ENCODE results near the gene TP53BP1.

The TP53BP1 gene

DNA sequence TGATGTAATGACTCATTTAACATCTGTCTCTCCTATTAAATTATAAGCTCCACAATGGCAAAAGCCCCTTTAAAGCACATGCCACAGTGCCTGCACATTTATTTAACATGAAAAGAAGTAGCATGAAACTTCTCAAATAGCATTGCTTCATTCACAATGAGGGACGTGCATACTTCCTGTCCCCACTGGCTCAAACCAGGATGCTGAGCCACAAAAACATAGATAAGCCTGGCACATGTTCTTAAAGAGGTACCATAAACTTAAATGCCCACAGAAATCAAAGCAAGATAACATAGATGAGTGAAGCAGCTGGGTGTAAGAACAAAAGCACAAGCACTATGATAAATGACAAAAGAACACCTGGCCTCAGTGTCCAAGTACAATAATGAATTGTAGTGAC lies 3.8 kb downstream of the TP53BP1 start:
- DNase-seq (ENCODE audit: low spot score) = no peak

DNA sequence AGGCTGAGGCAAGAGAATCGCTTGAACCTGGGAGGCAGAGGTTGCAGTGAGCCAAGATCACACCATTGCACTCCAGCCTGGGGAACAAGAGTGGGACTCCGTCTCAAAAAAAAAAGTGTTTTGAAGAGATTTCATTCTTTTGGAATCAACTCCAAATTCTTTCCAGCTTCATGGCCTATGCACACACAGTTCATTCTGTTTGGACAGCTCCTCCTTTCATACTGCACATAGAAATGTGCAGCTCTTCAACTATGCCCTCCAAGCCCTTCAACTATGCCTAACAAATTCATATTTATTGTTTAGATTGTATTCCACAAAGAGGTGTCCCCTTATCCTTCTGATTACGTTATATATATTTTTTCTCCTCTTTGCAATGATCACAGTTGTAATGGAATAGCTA lies 4.2 kb downstream of the TP53BP1 start:
- no peak for DNase-seq (ENCODE audit: low spot score)

DNA sequence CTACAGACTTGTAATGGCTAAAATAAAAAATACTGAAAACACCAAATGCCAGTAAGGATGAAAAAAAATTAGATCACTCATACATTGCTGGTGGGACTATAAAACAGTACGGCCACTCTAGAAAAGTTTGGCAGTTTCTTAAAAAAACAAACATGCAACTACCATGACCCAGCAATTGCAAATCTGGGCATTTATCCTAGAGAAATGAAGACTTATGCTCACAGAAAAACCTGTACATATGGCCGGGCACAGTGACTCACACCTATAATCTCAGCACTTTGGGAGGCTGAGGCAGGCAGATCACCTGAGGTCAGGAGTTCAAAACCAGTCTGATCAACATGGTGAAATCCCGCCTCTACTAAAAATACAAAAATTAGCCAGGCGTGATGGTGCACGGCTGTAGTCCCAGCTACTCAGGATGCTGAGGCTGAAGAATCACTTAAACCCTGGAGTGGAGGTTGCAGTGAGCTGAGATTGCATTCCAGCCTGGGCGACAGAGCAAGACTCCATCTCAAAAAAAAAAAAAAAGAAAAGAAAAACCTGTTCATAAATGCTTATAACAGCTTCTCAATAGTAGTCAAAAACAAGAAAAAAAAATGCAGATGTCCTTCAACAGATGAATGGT lies 5.6 kb downstream of the TP53BP1 start:
- no peak for DNase-seq (ENCODE audit: low spot score)

DNA sequence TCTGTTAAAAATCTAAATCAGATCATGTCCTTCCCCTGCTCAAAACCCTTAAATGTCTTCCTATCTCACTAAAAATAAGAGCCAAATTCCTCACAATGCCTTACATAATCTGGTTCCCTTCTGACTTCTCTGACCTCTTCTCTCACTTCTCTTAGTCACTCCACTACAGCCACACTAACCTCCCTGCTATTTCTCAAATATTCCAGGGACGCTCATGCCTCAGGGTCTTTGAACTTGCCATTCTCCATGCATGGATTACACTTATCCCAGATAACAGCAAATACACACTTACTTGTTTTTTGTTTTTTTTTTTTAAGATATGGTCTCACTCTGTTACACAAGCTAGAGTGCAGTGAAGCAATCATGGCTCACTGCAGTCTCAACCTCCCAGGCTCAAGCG lies 8.5 kb downstream of the TP53BP1 start:
- no peak for DNase-seq (ENCODE audit: low spot score)

DNA sequence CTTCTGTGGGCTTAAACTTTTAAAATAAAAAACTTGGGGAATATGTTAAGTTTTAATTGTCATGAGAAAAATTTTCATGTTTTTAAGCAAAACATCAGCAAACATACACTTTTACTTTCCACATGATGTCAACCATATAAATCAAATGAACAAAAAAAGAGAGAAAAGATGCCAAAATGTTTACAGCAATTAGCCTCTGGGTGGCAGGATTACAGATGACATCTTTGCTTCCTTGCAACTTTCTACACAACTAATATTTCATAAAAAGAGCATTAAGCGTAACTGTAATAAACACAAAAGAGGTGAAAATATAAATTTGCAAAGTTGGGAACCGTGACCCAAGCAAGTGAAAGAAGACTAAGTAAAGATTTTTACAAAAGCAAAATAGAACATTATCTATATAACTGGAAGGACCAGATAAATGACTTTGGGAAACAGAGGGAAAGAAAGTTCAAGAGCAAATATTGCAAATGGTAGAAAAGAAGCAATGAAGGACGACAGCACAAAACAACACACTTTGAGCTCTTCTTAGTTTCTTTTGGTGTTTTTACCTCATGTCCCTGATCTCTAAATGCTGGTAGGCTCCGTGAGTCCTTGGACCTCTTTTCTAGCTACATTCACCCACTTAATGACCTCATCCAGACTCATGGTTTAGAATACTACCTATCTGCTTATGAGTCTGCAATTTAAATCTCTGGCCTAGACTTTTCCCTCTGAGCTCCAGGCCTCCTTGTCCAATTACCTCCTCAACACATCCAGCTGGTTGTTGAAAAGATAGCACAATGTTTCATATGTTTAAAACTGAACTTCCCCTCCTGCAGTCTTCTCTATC lies 9.4 kb downstream of the TP53BP1 start:
- DNase-seq (ENCODE audit: low spot score) = no peak

DNA sequence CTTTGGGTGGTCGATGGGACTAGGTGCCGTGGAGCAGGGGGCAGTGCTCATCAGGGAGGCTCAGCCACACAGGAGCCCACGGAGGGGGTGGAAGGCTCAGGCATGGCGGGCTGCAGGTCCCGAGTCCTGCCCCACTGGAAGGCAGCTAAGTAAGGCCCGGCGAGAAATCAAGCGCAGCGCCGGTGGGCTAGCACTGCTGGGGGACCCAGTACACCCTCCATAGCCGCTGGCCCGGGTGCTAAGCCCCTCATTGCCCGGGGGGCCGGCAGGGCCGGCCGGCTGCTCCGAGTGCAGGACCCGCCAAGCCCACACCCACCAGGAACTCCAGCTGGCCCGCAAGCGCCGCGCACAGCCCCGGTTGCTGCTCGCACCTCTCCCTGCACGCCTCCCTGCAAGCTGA lies 19.1 kb downstream of the TP53BP1 start:
- DNase-seq (ENCODE audit: low spot score) = no peak

DNA sequence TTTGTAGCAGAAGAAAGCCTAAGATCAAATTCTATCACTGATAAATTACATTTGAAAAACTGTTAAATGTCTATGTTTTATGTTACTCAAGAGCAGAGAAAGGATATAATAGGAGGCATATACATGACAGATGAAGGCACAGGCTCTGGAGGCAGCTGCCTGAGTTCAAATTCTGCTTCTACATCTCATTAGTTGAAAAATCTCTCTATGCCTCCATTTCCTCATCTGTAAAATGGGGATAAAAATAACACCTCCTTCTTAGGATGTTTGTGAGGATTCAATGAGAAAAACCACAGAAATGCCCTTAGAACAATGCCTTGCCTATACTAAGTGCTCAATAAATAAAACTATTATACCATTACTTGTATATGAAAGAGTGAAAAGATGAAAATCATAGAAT lies 21.0 kb downstream of the TP53BP1 start:
- no peak for DNase-seq (ENCODE audit: low spot score)

DNA sequence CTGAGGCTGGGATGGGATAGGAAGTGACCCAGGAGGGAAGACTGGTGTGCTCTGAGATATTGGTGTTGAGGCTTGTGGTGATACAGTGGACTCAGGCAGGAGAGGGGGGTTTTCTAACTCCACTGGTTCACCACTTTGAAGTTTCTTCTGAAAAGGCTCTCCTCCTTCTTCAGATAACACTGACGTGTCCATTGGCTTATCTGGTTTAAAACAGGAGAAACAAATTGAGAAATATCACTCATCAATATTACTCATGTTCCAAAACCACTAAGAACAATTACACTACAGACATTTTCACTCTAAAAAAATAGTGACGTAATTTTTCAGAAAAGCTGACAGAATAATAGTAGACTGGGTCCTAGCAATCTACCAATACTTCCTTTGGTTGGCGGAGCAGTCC lies 23.1 kb downstream of the TP53BP1 start:
- DNase-seq (ENCODE audit: low spot score) = no peak

DNA sequence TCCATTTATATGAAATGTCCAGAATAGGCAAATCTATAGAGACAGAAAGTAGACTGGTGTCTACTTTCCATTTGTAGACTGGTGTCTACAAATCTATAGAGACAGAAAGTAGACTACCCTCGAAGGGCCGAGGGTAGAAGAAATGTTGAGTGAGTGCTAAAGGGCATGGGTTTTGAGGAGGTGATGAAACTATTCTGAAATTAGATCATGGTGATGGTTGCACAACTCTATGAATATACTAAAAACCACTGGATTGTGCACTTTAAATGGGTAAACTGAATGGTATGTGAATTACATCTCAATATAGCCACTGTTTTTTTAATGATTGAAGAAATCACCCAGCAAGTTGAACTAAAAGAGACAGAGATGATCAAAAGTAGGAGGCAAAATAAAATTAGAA lies 27.9 kb downstream of the TP53BP1 start:
- DNase-seq (ENCODE audit: low spot score) = no peak

DNA sequence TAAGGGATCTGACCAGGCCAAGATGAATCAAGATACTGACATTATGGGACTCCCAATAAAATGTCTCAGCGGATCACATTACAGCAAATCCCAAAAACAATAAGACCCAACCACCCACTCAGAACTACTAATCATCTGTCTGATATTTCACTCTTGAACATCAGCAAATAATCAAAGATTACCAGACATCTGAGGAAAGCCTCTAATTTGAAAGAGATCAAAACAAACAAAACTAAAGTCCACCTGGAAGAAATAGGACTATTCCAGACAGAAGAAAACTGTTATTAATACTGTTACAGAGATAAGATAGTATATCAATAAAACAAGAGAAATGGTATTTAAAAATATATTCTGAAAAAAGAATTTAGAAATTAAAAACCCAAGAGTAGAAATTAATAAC lies 29.0 kb downstream of the TP53BP1 start:
- no peak for DNase-seq (ENCODE audit: low spot score)

DNA sequence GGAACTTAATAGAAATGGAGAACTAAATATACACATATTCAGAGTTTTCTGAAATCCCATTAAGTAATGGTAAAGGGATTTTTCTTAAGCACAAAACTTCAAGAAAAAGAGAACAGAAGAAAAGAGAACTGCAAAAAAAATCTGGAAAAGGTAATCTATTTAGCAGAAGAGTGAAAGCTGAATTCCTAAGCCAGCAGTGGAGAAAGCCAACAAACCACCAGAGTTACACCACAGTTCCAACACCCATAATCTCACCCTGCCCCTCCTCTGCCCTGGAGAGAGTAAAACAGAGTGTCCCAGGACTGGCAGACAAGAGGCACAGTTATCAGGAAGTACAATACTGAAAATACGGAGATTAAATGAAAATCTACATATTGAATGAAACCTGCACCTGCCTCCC lies 29.4 kb downstream of the TP53BP1 start:
- no peak for DNase-seq (ENCODE audit: low spot score)

DNA sequence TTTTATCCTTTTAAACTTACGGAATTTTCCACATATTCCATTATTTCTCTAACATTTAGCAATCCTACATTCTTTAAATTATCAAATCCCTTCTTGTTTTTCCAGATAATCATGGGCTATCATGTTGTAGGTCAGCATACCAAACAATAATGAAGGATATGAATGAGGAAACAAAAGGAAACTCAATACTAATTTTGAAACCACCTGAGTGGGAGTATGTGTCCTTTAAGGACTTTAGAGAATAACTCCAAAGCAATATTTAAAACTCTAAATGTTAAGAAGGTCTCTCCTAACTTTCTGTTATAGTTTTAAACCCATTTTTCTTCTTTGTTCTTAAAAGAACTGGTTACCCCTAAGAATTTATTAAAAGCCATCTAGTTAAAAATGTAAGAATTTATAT lies 43.0 kb downstream of the TP53BP1 start:
- DNase-seq (ENCODE audit: low spot score) = no peak

DNA sequence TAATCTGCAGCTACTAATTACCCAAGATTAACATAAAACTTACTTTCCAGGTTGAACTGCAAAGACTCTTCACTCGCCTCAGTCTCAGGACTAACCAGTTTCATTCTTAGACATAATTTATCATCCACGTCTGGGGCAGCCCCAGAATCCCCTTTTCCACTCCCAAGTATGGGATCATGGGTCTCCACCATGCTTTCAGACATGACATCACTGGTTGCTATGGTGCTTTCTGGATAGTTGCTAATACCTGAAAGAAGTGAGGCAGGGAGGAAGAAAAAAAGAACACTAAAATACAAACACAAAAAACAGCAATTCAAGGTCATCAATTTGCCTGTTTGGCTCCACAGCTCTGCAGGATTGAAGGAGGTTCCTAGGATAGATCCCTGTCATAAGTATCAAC lies 46.6 kb downstream of the TP53BP1 start:
- DNase-seq (ENCODE audit: low spot score) = no peak

DNA sequence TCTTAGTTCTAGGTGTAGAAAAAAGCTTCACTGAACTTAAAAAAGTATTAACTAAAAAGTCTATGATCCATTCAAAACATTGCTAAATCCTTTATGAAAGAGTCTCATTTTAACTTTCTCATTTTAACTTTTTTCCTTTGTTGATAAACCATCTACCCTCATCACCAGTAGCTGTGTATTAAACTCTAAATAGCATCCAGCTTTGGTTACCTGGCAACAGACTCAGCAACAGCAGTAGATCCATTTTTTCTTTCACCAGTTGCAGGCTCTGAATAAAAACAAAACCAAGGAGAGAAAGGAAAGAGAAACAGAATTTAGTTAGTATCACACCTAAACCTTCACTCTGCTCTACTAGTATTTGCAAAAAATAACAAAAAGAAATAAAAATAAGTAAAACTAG lies 51.6 kb downstream of the TP53BP1 start:
- DNase-seq (ENCODE audit: low spot score) = no peak

DNA sequence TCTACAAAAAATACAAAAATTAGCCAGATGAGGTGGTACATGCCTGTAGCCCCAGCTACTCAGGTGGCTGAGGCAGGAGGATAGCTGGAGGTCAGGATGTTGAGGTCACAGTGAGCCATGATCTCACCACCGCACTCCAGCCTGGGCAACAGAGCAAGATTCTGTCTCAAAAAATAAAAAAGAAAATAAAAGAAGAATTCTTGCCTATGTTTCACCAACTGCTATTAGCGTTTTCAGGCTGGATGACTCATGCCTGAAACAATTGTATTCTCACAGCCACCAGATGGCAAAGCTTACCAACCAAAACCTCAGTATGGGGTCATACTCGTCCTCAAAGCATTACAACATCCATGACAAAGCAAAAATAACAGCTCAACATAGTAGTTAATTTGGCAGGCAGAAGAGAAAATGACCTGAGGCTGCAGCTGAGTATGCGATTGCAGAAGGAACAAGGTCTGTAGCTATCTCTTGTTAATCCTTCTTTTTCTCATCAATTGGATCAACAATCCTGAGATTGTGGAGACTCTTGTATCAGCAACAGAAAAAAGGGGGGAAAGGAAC lies 52.2 kb downstream of the TP53BP1 start:
- peak; percentile 27 for DNase-seq (ENCODE audit: low spot score)

DNA sequence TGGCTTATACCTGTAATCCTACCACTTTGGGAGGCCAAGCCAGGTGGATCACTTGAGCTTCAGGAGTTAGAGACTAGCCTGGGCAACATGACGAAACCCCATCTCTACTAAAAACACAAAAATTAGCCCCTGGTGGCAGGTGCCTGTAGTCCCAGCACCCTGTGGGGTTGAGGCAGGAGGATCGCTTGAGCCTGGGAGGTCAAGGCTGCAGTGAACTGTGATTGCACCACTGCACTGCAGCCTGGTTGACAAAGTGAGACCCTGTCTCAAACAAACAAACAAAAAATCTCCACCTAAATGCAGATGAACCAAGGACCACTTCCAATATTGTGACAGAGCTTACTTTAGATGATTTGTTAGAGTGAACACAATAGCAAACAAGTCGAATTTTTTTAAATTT lies 53.7 kb downstream of the TP53BP1 start:
- DNase-seq (ENCODE audit: low spot score) = no peak

DNA sequence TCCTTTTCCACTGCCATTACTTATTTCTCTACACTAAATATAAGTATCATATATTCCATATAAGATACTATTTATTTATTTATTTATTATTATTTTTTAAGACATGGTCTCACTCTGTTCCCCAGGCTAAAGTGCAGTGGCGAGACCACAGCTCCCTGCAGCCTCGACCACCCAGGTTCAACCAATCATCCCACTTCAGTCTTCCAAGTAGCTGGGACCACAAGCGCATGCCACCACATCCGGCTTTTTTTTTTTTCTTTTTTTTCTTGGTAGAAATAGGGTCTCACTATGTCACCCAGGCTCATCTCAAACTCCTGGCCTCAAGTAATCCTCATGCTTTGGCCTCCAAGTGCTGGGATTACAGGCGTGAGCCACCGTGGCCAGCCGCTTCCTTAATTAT lies 56.6 kb downstream of the TP53BP1 start:
- no peak for DNase-seq (ENCODE audit: low spot score)

DNA sequence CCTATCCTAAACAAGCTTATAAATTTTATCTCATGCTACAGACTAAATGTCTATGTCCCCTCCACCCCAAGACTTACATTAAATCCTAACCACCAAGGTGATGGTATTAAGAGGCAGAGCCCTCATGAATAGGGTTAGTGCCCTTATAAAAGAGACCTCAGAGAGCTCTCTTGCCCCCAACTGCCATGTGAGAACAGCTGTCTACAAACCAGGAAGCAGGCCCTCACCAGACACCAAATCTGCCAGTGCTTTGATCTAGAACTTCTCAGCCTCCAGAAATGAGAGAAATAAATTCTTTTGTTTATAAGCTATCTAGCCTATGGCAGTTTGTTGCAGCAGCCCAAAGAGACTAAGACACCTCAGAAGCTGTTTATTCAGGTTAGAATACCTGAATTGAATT lies 58.5 kb downstream of the TP53BP1 start:
- DNase-seq (ENCODE audit: low spot score) = no peak

DNA sequence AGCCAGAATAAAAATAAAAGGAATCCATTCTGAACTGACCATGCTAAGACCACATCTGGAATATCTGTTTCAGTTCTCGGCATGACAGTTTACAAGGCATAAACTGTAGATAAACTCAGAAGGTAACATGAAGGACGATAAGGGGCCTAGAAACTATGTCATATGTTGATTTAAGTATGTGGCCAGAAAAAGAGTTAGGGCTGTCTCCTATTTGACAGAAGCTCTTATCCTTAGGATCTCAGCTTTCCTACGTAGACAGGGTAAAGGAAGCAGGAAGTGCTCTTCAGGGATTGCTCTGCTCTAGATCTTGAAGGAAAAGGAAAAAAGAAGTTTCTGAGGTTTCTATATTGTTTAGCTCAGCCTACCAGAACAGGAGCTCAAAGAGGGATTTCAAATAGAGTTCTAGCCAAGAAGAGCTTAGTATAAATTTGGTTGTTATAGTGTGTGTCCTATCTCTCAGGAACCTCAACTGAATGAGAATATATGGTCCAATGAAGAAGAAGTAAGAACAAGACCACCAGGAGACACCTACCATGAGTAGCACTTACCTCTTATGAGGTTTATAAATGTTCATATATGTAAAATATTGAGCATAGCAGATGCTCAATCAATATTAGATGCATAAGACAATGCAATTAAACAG lies 59.2 kb downstream of the TP53BP1 start:
- no peak for DNase-seq (ENCODE audit: low spot score)

DNA sequence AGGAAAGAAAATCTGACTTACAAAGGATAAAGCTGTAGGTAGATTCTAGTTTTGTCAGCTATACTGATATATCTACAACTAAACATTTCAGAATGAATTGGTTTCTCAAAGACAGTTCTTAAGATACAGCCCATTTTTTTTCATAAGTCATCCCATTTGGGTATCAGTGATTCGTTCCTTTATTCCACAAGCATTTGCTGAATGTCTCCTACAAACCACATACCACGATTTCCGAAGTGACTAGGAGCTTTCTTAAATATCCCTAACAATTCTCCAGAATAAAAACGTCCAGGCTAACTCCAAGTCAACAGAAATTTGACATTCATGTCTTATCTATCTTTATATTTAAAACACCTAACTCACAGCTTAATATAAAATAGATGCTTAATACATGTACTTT lies 59.8 kb downstream of the TP53BP1 start:
- no peak for DNase-seq (ENCODE audit: low spot score)

DNA sequence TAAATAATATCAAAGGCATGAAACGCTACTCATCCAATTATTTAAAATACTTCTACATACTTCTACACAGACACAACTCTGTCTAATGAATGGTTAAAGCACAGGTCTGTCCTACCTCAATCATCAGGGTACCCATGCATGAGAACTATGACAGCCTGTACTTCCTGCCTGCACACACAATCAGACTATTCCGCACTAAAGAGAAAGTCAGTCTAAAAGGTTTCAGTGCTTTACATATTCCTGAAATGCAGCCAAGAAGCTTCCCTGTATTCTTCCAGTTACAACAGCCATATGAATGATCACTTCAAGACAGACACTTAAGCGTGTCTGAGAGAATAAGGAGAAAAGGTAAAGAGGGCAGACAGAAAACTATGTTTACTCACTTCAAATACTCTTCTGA lies 63.3 kb downstream of the TP53BP1 start:
- no peak for DNase-seq (ENCODE audit: low spot score)

DNA sequence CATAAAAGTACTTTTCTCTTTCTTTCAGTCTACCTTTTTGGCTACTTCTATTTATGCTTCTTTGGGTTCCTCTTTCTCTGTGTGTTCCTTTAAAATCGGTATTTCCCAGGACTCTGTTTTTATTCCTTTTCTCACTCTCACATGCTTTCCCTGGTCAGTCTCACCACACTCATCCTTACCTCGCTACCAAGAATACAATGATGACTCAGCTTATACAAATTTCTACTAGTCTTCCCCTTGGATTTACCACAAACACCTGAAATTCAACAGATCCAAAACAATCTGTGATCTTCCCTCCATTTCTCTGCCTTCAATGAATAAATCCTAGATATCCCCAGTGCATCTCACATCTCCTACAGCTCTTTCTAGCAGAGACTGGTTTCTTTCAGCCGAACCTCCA lies 69.2 kb downstream of the TP53BP1 start:
- DNase-seq (ENCODE audit: low spot score) = no peak

DNA sequence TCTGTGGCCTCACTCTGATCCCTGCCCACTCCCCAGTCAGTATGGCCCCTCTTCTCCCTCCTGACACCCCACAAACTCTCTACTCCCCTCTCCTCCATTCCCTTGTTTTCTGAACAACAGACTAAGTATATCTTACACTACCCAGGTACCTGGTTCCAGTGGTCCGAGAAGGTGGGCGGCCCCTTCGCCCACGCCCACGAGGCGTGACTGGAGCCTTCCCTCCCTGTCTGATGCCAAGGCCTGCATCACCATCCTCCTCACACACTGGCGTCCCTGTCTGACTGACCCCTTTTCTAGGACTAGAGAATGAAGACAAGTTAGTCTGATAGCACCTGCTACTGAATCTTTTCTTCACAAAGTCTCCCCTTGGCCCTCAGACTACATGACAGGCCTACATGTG lies 72.1 kb downstream of the TP53BP1 start:
- DNase-seq (ENCODE audit: low spot score) = no peak

All from HuH-7.5 (cell line).